ENCODE data around the gene C16orf54. TPM values are rescaled to one million over a fixed set of nuclear protein-coding genes. Genes with fewer than 3 reads are reported as not detected.
"Not testable (repeated sequence)": the region's sequence is repeated elsewhere in the genome, so short reads cannot be mapped to it uniquely, and the experiment has no call there.

The C16orf54 gene
- total RNA-seq, 1 donor from 2014 or later = not detected

DNA sequence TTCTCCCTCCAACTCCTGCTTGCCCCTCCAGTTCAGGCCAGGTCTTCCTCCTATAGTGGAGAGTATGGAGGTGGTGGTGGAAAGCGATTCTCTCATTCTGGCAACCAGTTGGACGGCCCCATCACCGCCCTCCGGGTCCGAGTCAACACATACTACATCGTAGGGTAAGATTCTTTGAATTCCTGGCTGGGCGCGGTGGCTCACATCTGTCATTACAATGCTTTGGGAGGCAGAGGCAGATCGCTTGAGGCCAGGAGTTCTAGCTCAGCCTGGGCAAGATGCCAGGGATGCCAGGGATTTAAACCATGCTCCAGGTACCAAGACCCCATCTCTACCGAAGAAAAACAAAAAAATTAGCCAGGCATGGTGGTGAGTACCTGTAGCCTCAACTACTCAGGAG, 33.7 kb upstream of the C16orf54 start:
- no peaks in the 10 kb centered on the region for H3K36me3 Mint-ChIP-seq (ENCODE audit: low read depth)
- no peaks in the 10 kb centered on the region for H3K9me3 Mint-ChIP-seq
- no peak overlapping the region for H3K27ac Mint-ChIP-seq (ENCODE audit: unreplicated experiment)
- DNase-seq (ENCODE audit: low read depth, low spot score) = no peak
- H3K27me3 Mint-ChIP-seq (ENCODE audit: low read depth) = peaks cover 30% of the 10 kb centered on the region
- H3K4me1 Mint-ChIP-seq = peaks cover 9% of the 10 kb centered on the region
- H3K4me3 Mint-ChIP-seq = no peak overlapping the region
- TF ChIP-seq, protein P1, sequence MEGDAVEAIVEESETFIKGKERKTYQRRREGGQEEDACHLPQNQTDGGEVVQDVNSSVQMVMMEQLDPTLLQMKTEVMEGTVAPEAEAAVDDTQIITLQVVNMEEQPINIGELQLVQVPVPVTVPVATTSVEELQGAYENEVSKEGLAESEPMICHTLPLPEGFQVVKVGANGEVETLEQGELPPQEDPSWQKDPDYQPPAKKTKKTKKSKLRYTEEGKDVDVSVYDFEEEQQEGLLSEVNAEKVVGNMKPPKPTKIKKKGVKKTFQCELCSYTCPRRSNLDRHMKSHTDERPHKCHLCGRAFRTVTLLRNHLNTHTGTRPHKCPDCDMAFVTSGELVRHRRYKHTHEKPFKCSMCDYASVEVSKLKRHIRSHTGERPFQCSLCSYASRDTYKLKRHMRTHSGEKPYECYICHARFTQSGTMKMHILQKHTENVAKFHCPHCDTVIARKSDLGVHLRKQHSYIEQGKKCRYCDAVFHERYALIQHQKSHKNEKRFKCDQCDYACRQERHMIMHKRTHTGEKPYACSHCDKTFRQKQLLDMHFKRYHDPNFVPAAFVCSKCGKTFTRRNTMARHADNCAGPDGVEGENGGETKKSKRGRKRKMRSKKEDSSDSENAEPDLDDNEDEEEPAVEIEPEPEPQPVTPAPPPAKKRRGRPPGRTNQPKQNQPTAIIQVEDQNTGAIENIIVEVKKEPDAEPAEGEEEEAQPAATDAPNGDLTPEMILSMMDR (conservative IDR thresholded peaks at IDR 0.05) = no peak

DNA sequence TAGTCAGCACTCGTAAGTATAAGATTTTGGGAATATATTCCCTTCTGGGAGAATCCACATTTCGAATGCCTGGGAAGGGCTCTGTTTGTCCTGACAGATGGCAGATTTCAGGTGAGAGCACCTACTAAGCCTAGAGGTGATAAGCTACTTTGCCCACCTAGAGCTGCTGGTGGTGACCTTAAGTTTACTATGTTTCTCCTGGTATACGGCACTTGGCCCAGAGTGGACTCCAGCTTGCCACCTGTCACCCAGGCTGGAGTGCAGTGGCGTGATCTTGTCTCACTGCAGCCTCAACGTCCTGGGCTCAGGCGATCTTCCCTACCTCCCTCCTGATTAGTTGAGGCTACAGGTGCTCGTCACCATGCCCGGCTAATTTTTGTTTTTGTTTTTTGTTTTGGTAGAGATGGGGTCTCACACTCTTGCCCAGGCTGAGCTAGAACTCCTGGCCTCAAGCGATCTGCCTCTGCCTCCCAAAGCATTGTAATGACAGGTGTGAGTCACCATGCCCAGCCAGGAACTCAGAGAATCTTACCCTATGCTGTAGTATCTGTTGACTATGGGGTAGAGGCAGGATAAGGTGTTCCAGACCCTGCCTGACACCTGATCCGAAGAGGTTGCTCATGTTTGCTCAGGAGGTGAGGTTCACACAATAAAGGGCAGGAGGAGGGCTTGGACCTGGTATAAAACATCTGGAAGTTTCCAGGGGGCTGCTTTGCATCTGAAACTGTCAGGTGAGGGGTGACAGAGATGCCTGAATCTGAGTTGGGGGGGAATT, 32.0 kb upstream of the C16orf54 start, which contains the start of gene ZG16:
ZG16 (plus strand) TSS at position 681 of the 775 bp plus-strand sequence. CDS start 1,011 bp downstream, outside the sequence.
- H3K4me1 Mint-ChIP-seq = no peaks in the 10 kb centered on the region
- H3K36me3 Mint-ChIP-seq (ENCODE audit: low read depth) = no peaks in the 10 kb centered on the region
- H3K27ac Mint-ChIP-seq (ENCODE audit: unreplicated experiment) = peak within 1 kb of the TSS; percentile 75
- H3K4me3 Mint-ChIP-seq = no peak within 1 kb of the TSS
- H3K27me3 Mint-ChIP-seq (ENCODE audit: low read depth) = peaks cover 30% of the 10 kb centered on the region
- DNase-seq (ENCODE audit: low read depth, low spot score) = no peak
- TF ChIP-seq, protein P1 (conservative IDR thresholded peaks at IDR 0.05) = no peak
- no peaks in the 10 kb centered on the region for H3K9me3 Mint-ChIP-seq

DNA sequence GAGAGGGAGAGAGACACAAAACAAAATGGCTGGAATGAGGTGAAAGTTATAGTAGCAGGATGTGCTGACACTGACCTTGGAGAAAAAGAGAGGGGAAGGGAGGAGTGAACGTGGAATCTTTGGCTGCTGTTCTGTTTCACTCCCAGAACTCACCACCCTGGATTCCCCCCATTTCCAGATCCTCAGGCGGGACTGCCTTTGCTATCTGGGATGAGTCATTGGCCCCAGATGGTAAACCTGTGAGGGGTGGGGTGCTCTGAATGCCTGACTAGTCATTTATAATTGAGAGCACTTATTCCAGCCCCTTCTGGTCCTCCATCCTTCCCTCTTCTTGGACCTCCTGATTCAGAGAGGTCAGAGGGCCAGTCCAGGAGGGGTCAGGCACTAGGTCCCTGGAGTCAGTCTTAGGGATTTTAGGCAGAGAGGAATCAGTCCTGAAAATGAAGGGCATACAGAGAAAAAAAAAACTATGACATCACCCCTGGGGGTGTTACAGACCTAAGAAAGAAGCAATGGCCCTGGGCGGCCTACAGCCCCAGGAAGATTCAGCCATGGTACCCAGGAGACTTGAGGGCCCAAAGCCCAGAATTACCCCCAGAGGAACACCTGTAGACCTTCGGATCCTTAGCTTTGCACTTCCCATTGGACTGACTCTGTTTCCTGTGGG, 30.1 kb upstream of the C16orf54 start:
- TF ChIP-seq, protein P1 (conservative IDR thresholded peaks at IDR 0.05) = no peak
- Mint-ChIP-seq H3K27ac (ENCODE audit: unreplicated experiment) (no peak overlapping the region), H3K4me1 (no peaks in the 10 kb centered on the region), H3K4me3 (no peak overlapping the region), H3K9me3 (no peaks in the 10 kb centered on the region), H3K36me3 (ENCODE audit: low read depth) (no peaks in the 10 kb centered on the region), H3K27me3 (ENCODE audit: low read depth) (peaks cover 25% of the 10 kb centered on the region)
- no peak for DNase-seq (ENCODE audit: low read depth, low spot score)

DNA sequence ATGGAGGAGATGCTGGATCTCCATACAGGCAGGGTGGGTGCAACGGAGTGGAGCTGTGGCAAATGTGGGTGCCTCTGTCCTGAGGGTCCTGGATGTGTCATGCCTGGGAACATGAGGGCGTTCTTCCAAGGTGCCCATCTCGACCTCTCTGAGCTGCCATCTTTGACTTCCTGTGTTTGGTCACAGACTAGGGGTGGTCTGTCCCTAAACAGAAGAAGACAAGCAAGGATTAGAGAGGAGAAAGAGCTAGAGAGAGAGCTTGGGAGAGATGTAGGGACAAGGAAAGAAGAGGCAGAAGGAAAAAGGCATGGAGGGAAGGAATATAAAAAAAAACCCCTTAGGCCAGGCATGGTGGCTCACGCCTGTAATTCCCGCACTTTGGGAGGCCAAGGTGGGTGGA, 28.9 kb upstream of the C16orf54 start:
- no peak for DNase-seq (ENCODE audit: low read depth, low spot score)
- H3K27ac Mint-ChIP-seq (ENCODE audit: unreplicated experiment) = no peak overlapping the region
- TF ChIP-seq, protein P1 (conservative IDR thresholded peaks at IDR 0.05) = no peak
- H3K27me3 Mint-ChIP-seq (ENCODE audit: low read depth) = peaks cover 18% of the 10 kb centered on the region
- H3K9me3 Mint-ChIP-seq = no peaks in the 10 kb centered on the region
- H3K36me3 Mint-ChIP-seq (ENCODE audit: low read depth) = no peaks in the 10 kb centered on the region
- H3K4me1 Mint-ChIP-seq = no peaks in the 10 kb centered on the region
- H3K4me3 Mint-ChIP-seq = no peak overlapping the region

DNA sequence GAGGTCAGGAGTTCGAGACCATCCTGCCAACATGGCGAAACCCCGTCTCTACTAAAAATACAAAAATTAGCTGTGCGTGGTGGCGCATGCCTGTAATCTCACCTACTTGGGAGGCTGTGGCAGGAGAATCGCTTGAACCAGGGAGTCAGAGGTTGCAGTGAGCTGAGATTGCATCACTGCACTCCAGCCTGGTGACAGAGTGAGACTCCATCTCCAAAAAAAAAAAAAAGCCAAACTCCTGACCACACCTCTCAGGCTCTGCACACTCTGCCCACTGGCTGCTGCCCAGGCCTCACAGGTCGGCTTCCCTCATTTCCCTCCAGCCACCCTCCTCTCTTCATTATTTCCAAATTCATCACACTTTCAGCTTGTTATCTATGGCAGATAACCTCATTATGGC, 26.5 kb upstream of the C16orf54 start:
- not testable (repeated sequence) for H3K27me3 Mint-ChIP-seq (ENCODE audit: low read depth); H3K4me1 Mint-ChIP-seq; H3K9me3 Mint-ChIP-seq; DNase-seq (ENCODE audit: low read depth, low spot score); H3K4me3 Mint-ChIP-seq; H3K27ac Mint-ChIP-seq (ENCODE audit: unreplicated experiment); H3K36me3 Mint-ChIP-seq (ENCODE audit: low read depth)

Data from neural crest cell (in vitro differentiated cells).